Measurements from ENCODE around the gene MTARC2. TPM values are rescaled to one million over a fixed set of nuclear protein-coding genes. Genes with fewer than 3 reads are reported as not detected.

The MTARC2 gene
- total RNA-seq, 1 donor from 2014 or later = 25.6 TPM

DNA sequence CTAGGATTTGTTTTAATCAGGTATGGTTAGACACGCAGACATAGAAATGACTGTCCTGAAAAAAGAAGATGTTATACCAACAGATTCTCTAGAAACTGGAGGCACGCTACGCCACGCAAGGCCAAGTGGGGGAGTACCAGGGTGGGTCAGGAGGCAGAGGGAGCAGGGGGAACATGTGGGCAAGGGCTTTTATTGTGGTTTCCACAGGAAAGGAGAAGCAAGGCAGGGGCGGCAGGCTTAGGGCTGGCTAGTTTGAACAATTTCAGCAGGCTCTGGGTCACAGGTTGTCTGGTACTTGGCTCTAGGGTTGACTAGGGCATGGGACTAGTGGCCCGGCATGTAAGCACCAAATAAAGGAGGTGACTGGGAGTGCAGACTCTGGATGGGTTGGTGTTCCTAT lies 7.2 kb downstream of the MTARC2 start:
- Mint-ChIP-seq H3K27ac (ENCODE audit: unreplicated experiment) (no peak overlapping the region), H3K4me1 (ENCODE audit: unreplicated experiment) (peaks cover 15% of the 10 kb centered on the region)

DNA sequence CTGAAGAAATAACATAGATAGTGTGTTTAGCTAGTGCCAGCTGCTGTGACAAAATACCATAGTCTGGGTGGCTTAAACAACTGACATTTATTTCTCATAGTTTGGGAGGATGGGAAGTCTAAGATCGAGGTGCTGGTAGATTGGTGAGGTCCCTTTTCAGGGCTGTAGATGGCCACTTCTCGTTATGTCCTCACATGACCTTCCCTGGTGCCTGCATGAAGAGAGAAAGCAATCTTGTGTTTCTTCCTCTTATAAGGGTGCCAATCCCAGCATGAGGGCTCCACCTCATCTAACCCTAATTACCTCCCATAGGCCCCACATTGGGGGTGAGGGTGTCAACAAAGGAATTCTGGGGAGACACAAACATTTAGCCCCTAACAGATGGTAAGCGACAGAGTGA lies 9.3 kb downstream of the MTARC2 start:
- Mint-ChIP-seq H3K4me1 (ENCODE audit: unreplicated experiment) (peaks cover 1% of the 10 kb centered on the region), H3K36me3 (ENCODE audit: unreplicated experiment) (peaks cover 40% of the 10 kb centered on the region), H3K27me3 (ENCODE audit: unreplicated experiment) (no peaks in the 10 kb centered on the region), H3K4me3 (ENCODE audit: unreplicated experiment) (no peak overlapping the region), H3K27ac (ENCODE audit: unreplicated experiment) (peak overlapping the region; percentile 27), H3K9me3 (ENCODE audit: unreplicated experiment) (no peaks in the 10 kb centered on the region)
- TF ChIP-seq, protein P1, sequence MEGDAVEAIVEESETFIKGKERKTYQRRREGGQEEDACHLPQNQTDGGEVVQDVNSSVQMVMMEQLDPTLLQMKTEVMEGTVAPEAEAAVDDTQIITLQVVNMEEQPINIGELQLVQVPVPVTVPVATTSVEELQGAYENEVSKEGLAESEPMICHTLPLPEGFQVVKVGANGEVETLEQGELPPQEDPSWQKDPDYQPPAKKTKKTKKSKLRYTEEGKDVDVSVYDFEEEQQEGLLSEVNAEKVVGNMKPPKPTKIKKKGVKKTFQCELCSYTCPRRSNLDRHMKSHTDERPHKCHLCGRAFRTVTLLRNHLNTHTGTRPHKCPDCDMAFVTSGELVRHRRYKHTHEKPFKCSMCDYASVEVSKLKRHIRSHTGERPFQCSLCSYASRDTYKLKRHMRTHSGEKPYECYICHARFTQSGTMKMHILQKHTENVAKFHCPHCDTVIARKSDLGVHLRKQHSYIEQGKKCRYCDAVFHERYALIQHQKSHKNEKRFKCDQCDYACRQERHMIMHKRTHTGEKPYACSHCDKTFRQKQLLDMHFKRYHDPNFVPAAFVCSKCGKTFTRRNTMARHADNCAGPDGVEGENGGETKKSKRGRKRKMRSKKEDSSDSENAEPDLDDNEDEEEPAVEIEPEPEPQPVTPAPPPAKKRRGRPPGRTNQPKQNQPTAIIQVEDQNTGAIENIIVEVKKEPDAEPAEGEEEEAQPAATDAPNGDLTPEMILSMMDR (IDR thresholded peaks at IDR 0.05) = no peak
- no peak for DNase-seq (ENCODE audit: extremely low spot score, unreplicated experiment)

More for the DNA sequence above, 7.2 kb downstream of the MTARC2 start:
- no peak for DNase-seq (ENCODE audit: extremely low spot score, unreplicated experiment)
- no peaks in the 10 kb centered on the region for H3K9me3 Mint-ChIP-seq (ENCODE audit: unreplicated experiment)
- no peak overlapping the region for H3K4me3 Mint-ChIP-seq (ENCODE audit: unreplicated experiment)
- H3K36me3 Mint-ChIP-seq (ENCODE audit: unreplicated experiment) = peaks cover 35% of the 10 kb centered on the region
- no peaks in the 10 kb centered on the region for H3K27me3 Mint-ChIP-seq (ENCODE audit: unreplicated experiment)
- TF ChIP-seq, protein P1 (IDR thresholded peaks at IDR 0.05) = no peak

DNA sequence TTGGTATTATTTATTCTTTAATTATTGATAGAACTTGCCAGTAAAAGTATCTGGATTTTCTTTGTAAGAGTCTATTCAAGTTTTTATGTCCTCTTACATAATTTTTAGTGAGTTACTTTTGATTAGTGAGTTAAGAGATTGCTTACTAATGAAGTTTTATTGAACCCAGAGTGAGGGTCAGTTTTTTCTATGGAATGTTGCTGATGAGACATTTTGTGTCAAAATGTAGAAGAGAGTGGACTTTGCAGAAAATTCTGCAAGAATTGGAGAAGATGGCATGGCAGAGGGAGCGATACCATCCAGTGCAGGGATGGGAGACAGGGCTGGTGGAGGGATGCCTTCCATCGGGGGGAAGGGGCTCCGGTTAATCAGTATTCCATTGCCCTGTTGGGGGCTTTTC lies 11.0 kb downstream of the MTARC2 start:
- Mint-ChIP-seq H3K27me3 (ENCODE audit: unreplicated experiment) (no peaks in the 10 kb centered on the region), H3K36me3 (ENCODE audit: unreplicated experiment) (peaks cover 52% of the 10 kb centered on the region), H3K4me1 (ENCODE audit: unreplicated experiment) (peaks cover 1% of the 10 kb centered on the region), H3K9me3 (ENCODE audit: unreplicated experiment) (no peaks in the 10 kb centered on the region), H3K4me3 (ENCODE audit: unreplicated experiment) (no peak overlapping the region), H3K27ac (ENCODE audit: unreplicated experiment) (no peak overlapping the region)
- TF ChIP-seq, protein P1 (IDR thresholded peaks at IDR 0.05) = no peak
- DNase-seq (ENCODE audit: extremely low spot score, unreplicated experiment) = no peak

DNA sequence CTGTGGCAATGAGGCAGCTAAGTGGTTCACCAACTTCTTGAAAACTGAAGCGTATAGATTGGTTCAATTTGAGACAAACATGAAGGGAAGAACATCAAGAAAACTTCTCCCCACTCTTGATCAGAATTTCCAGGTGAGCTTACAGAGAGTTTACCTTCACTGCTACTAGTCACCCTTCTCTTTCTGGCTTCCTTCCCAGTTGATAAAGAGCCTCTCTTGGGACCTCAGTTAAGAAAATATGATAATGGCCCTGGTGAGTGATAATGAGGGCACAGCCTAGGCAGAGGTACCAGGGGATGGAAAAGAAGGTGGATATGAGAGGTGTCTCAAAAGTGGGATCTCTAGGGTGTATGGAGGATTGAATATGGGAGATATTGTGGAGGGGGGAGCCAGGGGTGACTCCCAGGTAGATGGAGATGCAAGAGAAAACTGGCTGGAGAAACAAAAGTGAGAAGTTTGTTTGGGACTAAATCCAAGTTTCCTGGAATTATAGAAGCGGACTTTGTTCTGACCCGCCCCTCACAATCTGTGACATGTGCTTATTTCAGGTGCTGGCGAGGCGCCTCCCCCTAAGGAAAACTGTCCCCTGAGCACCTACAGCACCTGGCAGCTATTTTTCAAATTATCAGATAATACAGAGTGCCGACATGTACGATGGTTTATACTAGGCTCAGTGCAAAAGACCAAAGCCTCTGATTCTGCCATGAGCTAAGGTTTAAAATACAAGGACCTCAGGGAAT lies 13.7 kb downstream of the MTARC2 start:
- H3K4me1 Mint-ChIP-seq (ENCODE audit: unreplicated experiment) = peaks cover 1% of the 10 kb centered on the region
- peaks cover 38% of the 10 kb centered on the region for H3K36me3 Mint-ChIP-seq (ENCODE audit: unreplicated experiment)
- no peak overlapping the region for H3K27ac Mint-ChIP-seq (ENCODE audit: unreplicated experiment)
- H3K27me3 Mint-ChIP-seq (ENCODE audit: unreplicated experiment) = no peaks in the 10 kb centered on the region
- DNase-seq (ENCODE audit: extremely low spot score, unreplicated experiment) = no peak
- no peaks in the 10 kb centered on the region for H3K9me3 Mint-ChIP-seq (ENCODE audit: unreplicated experiment)
- TF ChIP-seq, protein P1 (IDR thresholded peaks at IDR 0.05) = no peak
- H3K4me3 Mint-ChIP-seq (ENCODE audit: unreplicated experiment) = no peak overlapping the region

DNA sequence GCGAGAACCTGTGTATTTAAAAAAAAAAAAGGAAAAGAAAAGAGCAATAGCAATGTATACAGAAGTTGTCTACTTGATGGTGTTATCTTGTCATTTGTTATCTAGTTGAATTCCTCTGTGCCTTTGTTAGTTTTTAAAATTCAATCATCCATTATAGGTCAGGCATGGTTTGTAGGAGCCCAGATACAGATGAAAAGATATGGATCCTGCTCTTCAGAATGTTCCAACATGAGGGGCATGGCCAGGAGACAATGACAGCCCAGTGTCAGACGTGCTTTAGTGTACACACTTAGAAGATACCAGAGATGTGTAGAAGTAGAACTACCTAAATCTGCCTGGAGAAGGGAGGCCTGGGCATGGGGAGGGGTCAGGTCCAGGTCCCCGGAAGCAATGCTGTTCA lies 16.6 kb downstream of the MTARC2 start:
- H3K27ac Mint-ChIP-seq (ENCODE audit: unreplicated experiment) = no peak overlapping the region
- H3K4me3 Mint-ChIP-seq (ENCODE audit: unreplicated experiment) = no peak overlapping the region
- no peaks in the 10 kb centered on the region for H3K9me3 Mint-ChIP-seq (ENCODE audit: unreplicated experiment)
- TF ChIP-seq, protein P1 (IDR thresholded peaks at IDR 0.05) = no peak
- H3K4me1 Mint-ChIP-seq (ENCODE audit: unreplicated experiment) = no peaks in the 10 kb centered on the region
- peaks cover 37% of the 10 kb centered on the region for H3K36me3 Mint-ChIP-seq (ENCODE audit: unreplicated experiment)
- no peaks in the 10 kb centered on the region for H3K27me3 Mint-ChIP-seq (ENCODE audit: unreplicated experiment)
- DNase-seq (ENCODE audit: extremely low spot score, unreplicated experiment) = peak; percentile 46
